ENCODE measurements around the gene KPRP. TPM values are rescaled to one million over a fixed set of nuclear protein-coding genes. Genes with fewer than 3 reads are reported as not detected.

Gene KPRP
- polyA plus RNA-seq, 1 donor (not counting 4 experiments of a cell fraction or from before 2014, with no cell fraction given), result 0.90 TPM

DNA sequence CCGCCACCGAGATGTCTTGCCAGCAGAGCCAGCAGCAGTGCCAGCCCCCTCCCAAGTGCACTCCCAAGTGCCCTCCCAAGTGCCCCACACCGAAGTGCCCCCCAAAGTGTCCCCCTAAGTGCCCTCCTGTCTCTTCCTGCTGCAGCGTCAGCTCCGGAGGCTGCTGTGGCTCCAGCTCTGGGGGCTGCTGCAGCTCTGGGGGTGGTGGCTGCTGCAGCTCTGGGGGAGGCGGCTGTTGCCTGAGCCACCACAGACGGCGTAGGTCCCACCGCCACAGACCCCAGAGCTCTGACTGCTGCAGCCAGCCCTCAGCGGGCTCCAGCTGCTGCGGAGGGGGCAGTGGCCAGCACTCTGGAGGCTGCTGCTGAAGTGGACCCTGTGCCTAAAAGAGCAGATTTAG is 18.5 kb downstream of the KPRP start:
- H3K9me1 ChIP-seq (ENCODE audit: control insufficient read depth, extremely low read depth, insufficient read depth, low read length), result no peaks in the 10 kb centered on the region
- H3K4me2 ChIP-seq (ENCODE audit: control insufficient read depth, extremely low read depth, insufficient read depth, low read depth, low read length), result no peak overlapping the region

DNA sequence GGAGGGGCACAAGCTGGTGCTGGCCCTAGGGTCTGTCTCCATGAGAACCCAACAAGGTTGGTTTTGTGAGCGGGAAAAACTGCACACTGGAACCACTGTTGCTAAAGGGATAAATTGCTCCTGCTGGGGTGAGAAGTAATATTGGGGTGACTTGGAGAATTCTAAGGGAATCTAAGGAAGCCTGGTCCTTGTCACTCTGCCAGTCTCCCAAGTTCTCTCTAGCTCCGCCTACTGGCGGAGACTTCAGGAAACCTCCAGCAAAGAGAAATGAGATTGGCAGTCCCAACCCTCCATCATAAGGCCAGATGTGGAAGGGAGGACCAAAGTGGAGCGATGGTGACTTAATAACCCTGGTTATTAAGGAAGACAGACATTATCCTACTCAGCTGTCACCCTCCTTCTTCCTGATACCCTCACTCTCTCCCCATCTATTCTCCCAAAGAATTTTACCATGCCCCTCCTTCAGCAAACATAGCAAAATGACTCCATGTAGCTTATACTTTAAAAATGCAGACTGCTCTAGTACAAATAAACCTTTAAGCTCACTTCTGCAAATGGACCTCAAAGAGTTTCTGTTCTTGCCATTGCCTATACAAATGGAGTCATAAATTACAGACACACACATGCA is 19.8 kb downstream of the KPRP start:
- peaks cover 4% of the 10 kb centered on the region for H3K4me1 ChIP-seq (ENCODE audit: control insufficient read depth, extremely low read depth, insufficient read depth, low read length)
- H3K9me3 ChIP-seq (ENCODE audit: control insufficient read depth, low read depth, low read length), result no peaks in the 10 kb centered on the region
- H3K27ac ChIP-seq (ENCODE audit: control insufficient read depth, insufficient read depth, low read length), result no peak overlapping the region
- H2AFZ ChIP-seq (ENCODE audit: control insufficient read depth, low read length), result no peak overlapping the region
- H4K20me1 ChIP-seq (ENCODE audit: control insufficient read depth, extremely low read depth, insufficient read depth, low read length), result no peaks in the 10 kb centered on the region
- H3K9ac ChIP-seq (ENCODE audit: control insufficient read depth, extremely low read depth, insufficient read depth, low read length), result no peak overlapping the region
- dilution Hi-C loops (cut with MboI; ENCODE audit: extremely low pct_ligation_motif_present, low sequenced_read_pairs), result no loop called here
- FAIRE-seq, result peak; percentile 57
- TF ChIP-seq CTCF (optimal IDR thresholded peaks at IDR 0.05 in 1 of 3, IDR thresholded peaks at IDR 0.05 in 1 of 3, conservative IDR thresholded peaks at IDR 0.05 in 1 of 3; ENCODE audit: extremely low read depth in 1 of 3, insufficient read depth in 2 of 3, low read length in 3 of 3) (peak; percentile 52 to 77 (median 52)), EZH2 (IDR thresholded peaks at IDR 0.05; ENCODE audit: low read length) (no peak)
- DNase-seq (ENCODE audit: low read depth, low spot score), result no peak
- no peak overlapping the region for H3K4me2 ChIP-seq (ENCODE audit: control insufficient read depth, extremely low read depth, insufficient read depth, low read depth, low read length)
- no peak overlapping the region for H3K4me3 ChIP-seq (ENCODE audit: control insufficient read depth in 2 of 3, extremely low read depth in 1 of 3, insufficient read depth in 2 of 3, low read depth in 1 of 3, low read length in 3 of 3)
- H3K79me2 ChIP-seq (ENCODE audit: control insufficient read depth, insufficient read depth, low read length), result no peaks in the 10 kb centered on the region
- no peaks in the 10 kb centered on the region for H3K36me3 ChIP-seq (ENCODE audit: control insufficient read depth in 2 of 2, extremely low read depth in 1 of 2, insufficient read depth in 2 of 2, low read length in 2 of 2)
- no peaks in the 10 kb centered on the region for H3K9me1 ChIP-seq (ENCODE audit: control insufficient read depth, extremely low read depth, insufficient read depth, low read length)
- no peaks in the 10 kb centered on the region for H3K27me3 ChIP-seq (ENCODE audit: control insufficient read depth, extremely low read depth, insufficient read depth, low read length)

More for the DNA sequence above, 18.5 kb downstream of the KPRP start:
- Histone ChIP-seq H3K4me3 (ENCODE audit: control insufficient read depth in 2 of 3, extremely low read depth in 1 of 3, insufficient read depth in 2 of 3, low read depth in 1 of 3, low read length in 3 of 3) (no peak overlapping the region), H3K27me3 (ENCODE audit: control insufficient read depth, extremely low read depth, insufficient read depth, low read length) (no peaks in the 10 kb centered on the region), H3K27ac (ENCODE audit: control insufficient read depth, insufficient read depth, low read length) (no peak overlapping the region), H3K36me3 (ENCODE audit: control insufficient read depth in 2 of 2, extremely low read depth in 1 of 2, insufficient read depth in 2 of 2, low read length in 2 of 2) (no peaks in the 10 kb centered on the region), H2AFZ (ENCODE audit: control insufficient read depth, low read length) (no peak overlapping the region), H3K9ac (ENCODE audit: control insufficient read depth, extremely low read depth, insufficient read depth, low read length) (no peak overlapping the region), H3K4me1 (ENCODE audit: control insufficient read depth, extremely low read depth, insufficient read depth, low read length) (peaks cover 4% of the 10 kb centered on the region), H3K79me2 (ENCODE audit: control insufficient read depth, insufficient read depth, low read length) (no peaks in the 10 kb centered on the region), H3K9me3 (ENCODE audit: control insufficient read depth, low read depth, low read length) (no peaks in the 10 kb centered on the region), H4K20me1 (ENCODE audit: control insufficient read depth, extremely low read depth, insufficient read depth, low read length) (no peaks in the 10 kb centered on the region)
- FAIRE-seq (no peak), DNase-seq (ENCODE audit: low read depth, low spot score) (no peak)
- dilution Hi-C loops (cut with MboI; ENCODE audit: extremely low pct_ligation_motif_present, low sequenced_read_pairs), result no loop called here
- TF ChIP-seq CTCF (optimal IDR thresholded peaks at IDR 0.05 in 1 of 3, IDR thresholded peaks at IDR 0.05 in 1 of 3, conservative IDR thresholded peaks at IDR 0.05 in 1 of 3; ENCODE audit: extremely low read depth in 1 of 3, insufficient read depth in 2 of 3, low read length in 3 of 3) (no peak), EZH2 (IDR thresholded peaks at IDR 0.05; ENCODE audit: low read length) (no peak)

Measured in keratinocyte (primary cell).